NCI-H2196 treated with DMSO at 0.1 percent for 48 hours (cell line): ENCODE measurements around the gene RCSD1.

Experiments
- DNase-seq: peaks from one replicate; lab custom pipeline; 2025; ENCODE audit not compliant: unreplicated experiment; lab: John Stamatoyannopoulos, UW

RCSD1 gene

GRCh38 chr1:167617153-167618147 lies 12.6 kb upstream of the RCSD1 start:
- DNase-seq = no peak

- DNase-seq = no peak
Observed at GRCh38 chr1:167618366-167618765, 11.7 kb upstream of the RCSD1 start.

- DNase-seq = no peak
Observed at GRCh38 chr1:167618789-167619188, 11.2 kb upstream of the RCSD1 start.

- no peak for DNase-seq
Observed at GRCh38 chr1:167620002-167620401, 10.0 kb upstream of the RCSD1 start.

GRCh38 chr1:167621780-167622313 lies 8.2 kb upstream of the RCSD1 start:
- no peak for DNase-seq

- no peak for DNase-seq
Observed at GRCh38 chr1:167623951-167624350, 6.1 kb upstream of the RCSD1 start.

GRCh38 chr1:167625040-167625823 lies 4.8 kb upstream of the RCSD1 start:
- DNase-seq = no peak

- DNase-seq = no peak
Observed at GRCh38 chr1:167627615-167627864, 2.5 kb upstream of the RCSD1 start.

- DNase-seq = no peak
Observed at GRCh38 chr1:167627865-167628641, 2.0 kb upstream of the RCSD1 start.

GRCh38 chr1:167628741-167629515 lies 1.1 kb upstream of the RCSD1 start:
- no peak for DNase-seq

GRCh38 chr1:167630568-167631385 lies 745 bp downstream of the RCSD1 start:
- no peak for DNase-seq

GRCh38 chr1:167631386-167631935 lies 1.4 kb downstream of the RCSD1 start:
- no peak for DNase-seq

GRCh38 chr1:167631936-167632614 lies 2.0 kb downstream of the RCSD1 start:
- no peak for DNase-seq

GRCh38 chr1:167633258-167633944 lies 3.4 kb downstream of the RCSD1 start:
- DNase-seq = no peak

- no peak for DNase-seq
Observed at GRCh38 chr1:167634435-167634834, 4.4 kb downstream of the RCSD1 start.

GRCh38 chr1:167635156-167635648 lies 5.2 kb downstream of the RCSD1 start:
- DNase-seq = no peak

- no peak for DNase-seq
Observed at GRCh38 chr1:167635941-167636340, 5.9 kb downstream of the RCSD1 start.

- DNase-seq = no peak
Observed at GRCh38 chr1:167638064-167638463, 8.0 kb downstream of the RCSD1 start.
